Heart left ventricle (tissue), 13 donors: ENCODE data around the gene ZNF331.

ENCODE experiments used
- POLR2A ChIP-seq, 2 donors: fragments of 450-650 bp; IDR thresholded peaks; one replicate each; pipeline ENCODE4 v1.6.1; 2017; ENCODE audit warnings: antibody characterized with exemption in 2 of 2, mild to moderate bottlenecking in 2 of 2, moderate library complexity in 2 of 2
- TF ChIP-seq, protein P1 (sequence below), 12 donors: fragments of 200-600 bp; sonication (generic) in 4 of 12; IDR thresholded peaks; one replicate each; pipeline versions ENCODE4 v1.5.0 to v1.8.0; 2018 to 2022; ENCODE audit warnings: antibody characterized with exemption in 12 of 12, mild to moderate bottlenecking in 5 of 12
- donor health status: ischemic (EF 13 %, LVEDD 7.1; RV severe dilation, severe dysfunction).
- donor health status: DM: no; HTN: yes; CAD: no.
- donor health status: DM: no; HTN: no; CAD: no.
- donor health status: ischemic (EF 25% LVEDD 6.9; RV normal size, moderate dysfunction).
- donor health status: ischemic (EF 25% LVEDD 5.7; RV mildly dilated, moderate dysfunction).
- donor health status: ischemic (EF 35%, LVEDD 5.7; RV mildly dilated, moderate dysfunction).
- donor health status: nonischemic (EF 11% LVEDD 7.7; RV severe dilation, severe dysfunction).
- donor health status: DM: yes; HTN: yes; CAD: no.
- donor health status: PGD.
- donor health status: ischemic (EF 29% LVEDD 5.4; RV normal size, mild dysfunction).
- donor health status: nonischemic (EF 23%, LVEDD 6.1; RV moderate dilation, normal function).

DNA sequence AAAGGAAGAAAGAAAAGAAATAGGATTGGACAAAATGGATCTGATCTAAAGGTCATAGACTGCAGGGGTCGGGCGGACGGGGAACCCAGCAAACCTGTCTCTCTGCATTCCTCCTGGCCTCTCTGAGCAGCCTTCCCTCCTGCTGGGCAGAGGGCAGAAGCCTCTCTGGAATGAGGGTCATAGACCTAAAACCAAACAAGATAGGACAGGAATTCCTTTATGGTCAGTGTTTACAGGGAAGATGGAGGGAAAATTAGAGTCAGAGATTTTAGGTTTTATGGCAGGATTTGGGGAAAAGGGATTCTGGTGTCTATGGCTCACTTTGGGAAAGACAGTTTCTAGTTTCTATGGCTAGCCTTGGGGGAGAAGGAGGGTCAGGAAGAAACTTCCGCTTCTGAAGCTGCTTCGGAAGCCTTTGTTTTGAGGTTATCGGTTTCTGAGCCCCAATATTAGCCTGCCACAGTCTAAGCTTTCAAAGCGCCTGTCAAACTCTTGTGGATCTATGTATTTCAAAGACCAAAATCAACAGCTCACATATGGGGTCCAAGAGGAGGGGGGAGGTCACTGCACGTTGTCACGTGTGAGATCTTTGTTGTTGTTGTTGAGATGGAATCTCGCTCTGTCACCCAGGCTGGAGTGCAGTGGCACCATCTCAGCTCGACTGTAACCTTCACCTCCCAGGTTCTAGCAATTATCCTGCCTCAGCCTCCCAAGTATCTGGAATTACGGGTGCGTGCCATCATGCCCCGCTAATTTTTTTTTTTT, 75.0 kb downstream of the ZNF331 start:
- TF ChIP-seq, protein P1, sequence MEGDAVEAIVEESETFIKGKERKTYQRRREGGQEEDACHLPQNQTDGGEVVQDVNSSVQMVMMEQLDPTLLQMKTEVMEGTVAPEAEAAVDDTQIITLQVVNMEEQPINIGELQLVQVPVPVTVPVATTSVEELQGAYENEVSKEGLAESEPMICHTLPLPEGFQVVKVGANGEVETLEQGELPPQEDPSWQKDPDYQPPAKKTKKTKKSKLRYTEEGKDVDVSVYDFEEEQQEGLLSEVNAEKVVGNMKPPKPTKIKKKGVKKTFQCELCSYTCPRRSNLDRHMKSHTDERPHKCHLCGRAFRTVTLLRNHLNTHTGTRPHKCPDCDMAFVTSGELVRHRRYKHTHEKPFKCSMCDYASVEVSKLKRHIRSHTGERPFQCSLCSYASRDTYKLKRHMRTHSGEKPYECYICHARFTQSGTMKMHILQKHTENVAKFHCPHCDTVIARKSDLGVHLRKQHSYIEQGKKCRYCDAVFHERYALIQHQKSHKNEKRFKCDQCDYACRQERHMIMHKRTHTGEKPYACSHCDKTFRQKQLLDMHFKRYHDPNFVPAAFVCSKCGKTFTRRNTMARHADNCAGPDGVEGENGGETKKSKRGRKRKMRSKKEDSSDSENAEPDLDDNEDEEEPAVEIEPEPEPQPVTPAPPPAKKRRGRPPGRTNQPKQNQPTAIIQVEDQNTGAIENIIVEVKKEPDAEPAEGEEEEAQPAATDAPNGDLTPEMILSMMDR (IDR thresholded peaks at IDR 0.05), result no peak
- no peak for TF ChIP-seq POLR2A (IDR thresholded peaks at IDR 0.05)
